GM18499 (cell line): ENCODE measurements around the gene ALG9.
"Not testable (repeated sequence)": the region's sequence is repeated elsewhere in the genome, so short reads cannot be mapped to it uniquely, and the experiment has no call there.

Source experiments
- ATAC-seq: cut with Tn5 transposase; IDR thresholded peaks from one replicate; pipeline ENCODE4 v1.9.1; 2021; ENCODE audit warnings: moderate number of reproducible peaks; ENCODE audit not compliant: insufficient read depth, unreplicated experiment

ALG9 gene

DNA sequence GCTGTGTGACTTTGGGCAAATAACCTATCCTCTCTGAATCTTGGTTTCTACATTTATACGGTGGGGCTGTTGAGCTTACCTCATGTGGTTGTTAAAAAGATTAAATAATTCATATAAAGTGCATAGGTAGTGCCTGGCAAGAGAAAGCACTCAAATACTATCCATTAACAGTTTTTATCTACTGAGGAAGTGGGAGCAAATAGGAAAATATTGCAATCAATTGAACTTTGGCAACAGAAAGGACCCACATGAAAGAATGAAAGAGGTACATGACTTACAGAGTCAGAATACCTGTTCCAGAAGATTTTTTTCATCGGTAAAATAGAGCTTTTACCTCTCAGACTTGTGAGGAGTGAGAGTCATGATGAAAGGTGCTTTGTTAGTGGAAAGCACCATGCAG lies 98.8 kb downstream of the ALG9 start:
- no peak for ATAC-seq

DNA sequence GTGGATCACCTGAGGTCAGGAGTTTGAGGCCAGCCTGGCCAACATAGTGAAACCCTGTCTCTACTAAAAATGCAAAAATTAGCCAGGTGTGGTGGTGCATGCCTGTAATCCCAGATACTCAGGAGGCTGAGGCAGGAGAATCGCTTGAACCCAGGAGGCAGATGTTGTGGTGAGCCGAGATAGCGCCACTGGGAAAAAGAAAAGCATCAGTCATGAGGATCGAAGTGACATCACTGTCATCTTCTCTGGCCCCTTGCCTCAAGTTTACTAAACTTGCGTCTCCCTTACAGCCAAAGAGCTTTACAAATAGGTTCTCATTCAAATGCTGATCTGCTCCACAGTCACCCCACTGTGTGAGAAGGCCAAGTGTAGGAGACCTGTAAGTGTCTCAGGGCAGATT lies 100.2 kb downstream of the ALG9 start:
- ATAC-seq = not testable (repeated sequence)

DNA sequence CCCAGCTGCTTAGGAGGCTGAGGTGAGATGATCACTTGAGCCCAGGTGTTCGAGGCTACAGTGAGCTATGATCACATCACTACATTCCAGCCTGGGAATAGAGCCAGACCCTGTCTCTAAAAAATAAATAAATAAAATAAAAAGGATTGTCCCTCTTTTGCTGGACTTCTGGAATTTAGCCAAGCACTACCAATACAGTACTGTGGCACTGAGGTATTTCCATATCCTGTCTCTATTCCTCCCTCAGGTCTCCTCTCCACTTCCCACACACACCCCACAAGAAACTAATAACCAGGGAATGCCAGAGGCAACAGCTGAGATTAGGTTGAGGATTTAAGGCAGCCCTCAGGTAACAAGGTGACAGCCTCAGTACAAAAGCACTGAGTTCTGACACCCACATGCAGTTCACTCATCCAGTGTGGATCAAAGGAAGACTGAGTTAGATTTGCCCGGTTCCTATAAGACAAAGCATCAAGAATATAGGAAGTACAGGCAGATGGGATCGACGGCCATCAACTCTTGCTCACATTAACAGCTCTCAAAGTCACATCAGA lies 100.7 kb downstream of the ALG9 start:
- no peak for ATAC-seq

DNA sequence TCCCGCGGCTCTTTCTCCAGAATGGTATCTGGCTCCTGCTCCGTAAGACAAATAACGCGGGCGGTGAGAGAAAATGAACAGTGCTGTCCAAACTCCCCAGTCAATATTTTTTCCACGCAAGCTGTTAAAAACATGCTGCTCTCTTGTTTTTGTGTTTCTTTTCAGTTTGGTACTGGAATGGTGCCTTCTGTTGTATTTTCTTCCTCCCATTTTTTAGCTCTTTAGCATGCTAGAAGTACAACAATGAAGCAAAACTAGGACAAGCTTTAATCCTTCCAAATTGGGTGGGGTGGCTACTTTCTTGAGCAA lies 104.6 kb downstream of the ALG9 start:
- ATAC-seq = peak; percentile 22

DNA sequence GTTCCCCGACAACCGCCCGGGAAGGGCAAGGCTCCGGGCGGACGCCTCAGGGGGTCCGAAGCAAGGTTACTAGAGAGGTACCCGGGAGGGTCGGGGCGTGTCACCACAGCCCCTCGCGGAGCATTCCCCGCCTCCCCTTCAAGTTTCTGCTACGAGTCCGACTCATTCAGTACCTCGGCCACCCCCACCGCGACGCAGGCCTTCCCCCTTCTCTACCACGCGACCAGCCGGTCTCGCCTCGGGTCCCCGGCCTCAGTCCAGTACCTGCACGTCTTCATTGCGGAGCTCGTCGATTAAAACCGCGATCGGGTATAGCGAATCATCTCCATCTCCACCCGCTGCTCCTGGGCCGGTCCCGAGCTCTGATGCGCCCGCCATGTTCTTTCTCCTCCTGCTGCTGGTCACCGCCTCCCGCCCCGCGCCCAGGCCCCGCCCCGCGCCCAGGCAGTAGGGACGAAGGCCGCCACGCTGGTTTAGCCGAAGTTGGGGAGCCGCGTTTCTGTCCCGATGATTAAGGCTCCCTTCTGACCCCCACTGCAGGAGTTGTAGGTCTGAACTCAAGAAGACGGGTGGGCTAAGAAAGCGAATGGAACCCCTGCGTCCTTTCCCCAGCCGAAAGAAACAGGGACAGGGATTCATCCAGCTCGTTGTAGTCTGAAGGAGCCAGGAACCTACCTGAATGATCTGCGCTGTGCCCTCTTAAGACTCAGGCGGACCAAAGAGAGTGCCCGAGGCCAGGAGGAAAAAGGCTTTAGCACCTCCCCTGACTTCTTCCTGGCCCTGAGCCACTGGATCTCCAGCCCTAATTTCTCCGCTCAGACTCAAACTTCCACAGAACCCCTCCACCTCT lies 105.2 kb downstream of the ALG9 start, which contains the start of gene PPP2R1B:
PPP2R1B (minus strand) TSS at position 406 of the 850 bp plus-strand sequence; CDS start at position 378, 28 bp downstream.
- ATAC-seq = peak; percentile 49

DNA sequence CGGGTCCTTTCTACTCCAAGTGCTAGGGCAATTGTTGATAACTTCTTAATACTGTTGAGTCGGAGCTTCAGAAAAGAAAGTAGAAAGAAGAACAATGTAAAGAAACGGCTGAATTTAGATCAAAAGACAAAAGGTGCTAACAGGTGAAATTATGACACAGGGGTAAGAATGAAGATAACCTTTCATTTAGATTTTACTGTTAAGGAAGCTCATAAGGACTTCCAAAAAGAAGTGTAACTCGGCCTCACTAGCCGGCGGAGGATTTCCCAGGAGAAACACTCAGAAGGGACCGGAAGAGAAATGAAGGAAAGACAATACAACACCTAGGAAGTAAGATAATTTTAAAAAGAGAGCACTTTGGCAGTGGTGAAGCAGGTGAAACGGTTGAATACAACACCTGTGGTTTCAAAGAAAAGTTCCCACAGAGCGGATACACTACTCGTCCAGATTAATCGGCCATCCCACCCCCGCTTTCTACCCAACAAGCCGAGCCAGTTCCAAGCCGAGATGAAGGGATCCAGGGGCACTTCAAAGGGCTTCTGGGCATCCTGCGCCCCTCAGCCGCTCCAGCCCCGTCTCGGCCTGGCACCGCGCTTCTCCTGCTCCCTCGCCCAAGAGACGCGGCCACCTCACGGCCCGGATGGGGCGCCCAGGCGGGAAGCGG lies 105.9 kb downstream of the ALG9 start:
- ATAC-seq = peak; percentile 25

DNA sequence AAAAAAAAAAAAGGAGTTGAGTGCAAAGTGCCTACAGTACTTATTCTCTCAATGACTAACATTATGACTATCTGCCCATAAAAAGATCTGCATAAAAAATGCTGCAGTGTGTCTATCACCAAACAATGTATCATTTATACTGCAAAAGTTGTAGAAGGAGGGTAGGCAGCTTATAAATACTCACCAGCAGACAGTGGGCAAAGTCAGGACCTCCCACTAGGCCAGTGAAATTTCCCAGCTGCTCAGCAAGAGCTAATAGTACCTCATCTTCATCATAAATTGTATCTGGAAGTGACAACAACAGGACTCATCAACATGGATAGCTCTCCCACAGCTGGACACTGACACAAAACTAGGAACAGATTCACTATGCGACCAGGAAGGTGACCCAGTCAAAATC lies 106.8 kb downstream of the ALG9 start:
- no peak for ATAC-seq

DNA sequence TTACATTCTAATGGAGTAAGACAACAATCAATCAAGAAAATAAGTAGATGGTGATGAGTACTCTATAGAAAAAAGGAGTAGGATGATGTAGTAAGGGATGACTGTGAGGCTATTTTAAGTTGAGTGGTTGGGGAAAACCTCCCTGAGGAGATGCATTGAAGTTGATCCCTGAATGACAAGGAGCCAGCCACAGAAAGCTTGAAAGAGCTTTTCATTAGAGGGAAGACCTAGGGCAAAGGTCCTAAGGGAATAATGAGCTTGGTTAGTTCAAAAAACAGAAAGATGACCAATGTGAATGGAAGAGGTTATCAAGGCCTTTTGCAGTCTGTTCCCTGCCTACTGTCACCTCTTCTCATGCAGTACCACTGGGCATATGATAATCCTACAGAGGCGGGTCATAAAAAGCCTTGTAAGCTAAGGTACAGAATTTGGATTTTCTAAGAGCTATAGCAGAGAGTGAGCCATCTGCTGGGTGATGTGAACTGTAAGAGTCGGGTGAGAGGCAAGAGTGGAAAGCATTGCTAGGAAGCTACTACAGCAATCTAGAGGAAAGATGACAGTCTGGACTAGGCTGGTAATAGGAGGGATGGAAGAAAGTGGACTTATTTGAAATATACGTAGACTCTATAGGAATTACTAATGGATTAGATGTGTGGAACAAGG lies 108.3 kb downstream of the ALG9 start:
- ATAC-seq = no peak

DNA sequence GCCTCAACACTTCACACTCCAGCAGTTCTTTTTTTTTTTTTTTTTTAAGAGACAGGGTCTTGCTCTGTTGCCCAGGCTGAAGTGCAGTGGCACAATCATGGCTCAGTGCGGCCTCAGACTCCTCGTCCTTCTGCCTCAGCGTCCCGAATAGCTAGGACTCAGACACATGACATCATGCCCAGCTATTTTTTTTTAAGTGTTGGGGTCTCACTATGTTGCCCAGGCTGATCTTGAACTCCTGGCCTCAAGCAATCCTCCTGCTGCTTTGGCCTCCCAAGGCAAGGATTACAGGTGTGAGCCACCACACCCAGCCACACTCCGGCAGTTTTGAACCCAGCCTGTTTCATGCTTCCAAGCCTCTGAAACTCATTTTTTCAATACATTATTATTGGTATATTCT lies 108.9 kb downstream of the ALG9 start:
- no peak for ATAC-seq

DNA sequence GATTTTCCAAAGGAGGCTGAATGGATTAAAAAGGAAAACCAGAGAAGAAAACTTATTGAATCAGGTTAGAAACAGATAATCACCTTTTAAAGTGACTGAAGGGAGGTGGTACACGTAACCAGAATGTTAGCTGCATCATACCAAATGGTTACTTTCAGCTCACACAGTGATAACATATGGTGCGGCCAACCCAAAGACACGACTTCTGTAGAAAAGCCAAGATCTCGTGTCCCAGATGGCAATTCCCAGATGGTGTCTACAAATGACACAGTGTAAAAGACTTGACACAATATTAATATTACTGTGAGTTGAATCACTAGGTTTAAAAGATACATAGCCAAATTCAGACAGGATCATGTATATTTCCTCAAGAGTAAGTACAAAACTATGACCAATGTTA lies 110.3 kb downstream of the ALG9 start:
- ATAC-seq = no peak

DNA sequence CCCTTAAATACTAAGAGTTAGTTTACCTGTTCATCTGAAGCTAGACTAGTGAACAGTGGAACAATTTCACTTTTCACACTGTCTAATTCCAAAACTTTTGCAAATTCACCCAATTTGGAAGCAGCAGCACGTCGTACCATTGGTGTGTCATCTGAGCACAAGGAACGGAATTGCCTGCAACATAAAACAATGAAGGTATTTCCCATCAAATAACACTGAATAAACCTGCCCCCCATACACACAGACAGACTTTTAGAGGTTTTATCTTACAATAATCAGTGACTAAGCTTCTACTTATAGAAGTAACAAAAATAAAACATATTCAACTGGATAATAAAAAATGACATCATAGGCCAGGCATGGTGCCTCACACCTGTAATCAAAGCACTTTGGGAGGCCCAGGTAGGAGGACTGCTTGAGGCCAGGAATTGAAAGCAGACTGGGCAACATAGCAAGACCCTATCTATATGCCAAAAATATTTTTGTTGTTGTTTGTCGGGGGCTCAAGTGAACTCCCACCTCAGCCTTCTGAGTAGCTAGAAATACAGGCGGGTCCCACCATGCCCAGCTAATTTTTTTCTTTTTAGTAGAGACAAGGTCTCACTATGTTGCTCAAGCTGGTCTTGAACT lies 111.5 kb downstream of the ALG9 start:
- ATAC-seq = no peak

DNA sequence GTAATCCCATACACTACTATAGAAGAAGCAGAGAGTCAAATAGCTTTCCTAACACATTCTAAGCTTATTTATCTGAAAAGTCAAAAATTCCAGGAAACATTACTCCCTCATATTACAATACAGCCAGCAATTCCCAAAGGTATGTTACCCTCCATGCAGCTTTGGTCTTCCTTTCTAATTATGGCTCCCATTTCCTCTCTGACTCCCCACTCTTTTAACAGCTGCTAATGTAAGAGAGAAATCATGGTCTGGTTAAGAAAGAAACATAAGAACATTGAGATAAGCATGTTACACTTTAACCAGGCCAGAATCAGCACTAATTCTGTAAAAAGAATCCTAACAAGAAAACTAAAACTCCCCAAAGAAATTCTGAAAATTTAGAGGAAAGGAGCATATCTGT lies 112.0 kb downstream of the ALG9 start:
- ATAC-seq = no peak

DNA sequence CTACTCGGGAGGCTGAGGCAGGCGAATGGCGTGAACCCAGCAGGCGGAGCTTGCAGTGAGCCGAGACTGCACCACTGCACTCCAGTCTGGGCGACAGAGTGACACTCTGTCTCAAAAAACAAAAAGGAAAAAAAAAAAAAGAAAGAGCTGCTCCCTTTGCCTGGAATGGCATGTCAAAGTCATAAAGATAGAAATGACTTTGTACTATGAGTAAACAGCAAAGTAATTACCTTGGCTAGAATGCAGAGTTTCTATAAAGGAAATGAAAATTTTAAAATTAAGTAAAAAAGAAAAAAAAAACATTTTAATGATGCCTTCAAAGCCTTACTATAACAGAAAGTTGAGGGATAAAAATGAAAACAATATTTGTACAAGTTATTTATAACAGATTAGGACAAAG lies 115.3 kb downstream of the ALG9 start:
- ATAC-seq = no peak

DNA sequence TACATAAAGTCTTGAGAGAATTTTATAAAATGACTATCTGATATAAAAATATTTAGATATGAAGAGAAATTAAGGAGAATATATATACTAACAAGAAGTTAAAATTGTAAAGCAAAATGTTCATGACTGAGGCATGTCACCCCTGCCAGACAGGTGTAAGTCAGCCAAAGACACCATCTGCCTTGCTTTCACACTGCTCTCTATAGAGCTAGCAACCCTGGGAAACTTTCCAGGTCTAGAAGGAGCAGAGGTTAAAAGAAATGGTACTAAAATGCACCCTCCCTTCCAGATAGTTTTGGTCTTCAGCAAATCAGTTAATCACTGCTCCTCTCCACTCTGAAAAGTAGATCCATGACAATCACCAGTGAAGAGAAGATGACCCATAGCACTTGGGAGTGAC lies 121.7 kb downstream of the ALG9 start:
- ATAC-seq = no peak

DNA sequence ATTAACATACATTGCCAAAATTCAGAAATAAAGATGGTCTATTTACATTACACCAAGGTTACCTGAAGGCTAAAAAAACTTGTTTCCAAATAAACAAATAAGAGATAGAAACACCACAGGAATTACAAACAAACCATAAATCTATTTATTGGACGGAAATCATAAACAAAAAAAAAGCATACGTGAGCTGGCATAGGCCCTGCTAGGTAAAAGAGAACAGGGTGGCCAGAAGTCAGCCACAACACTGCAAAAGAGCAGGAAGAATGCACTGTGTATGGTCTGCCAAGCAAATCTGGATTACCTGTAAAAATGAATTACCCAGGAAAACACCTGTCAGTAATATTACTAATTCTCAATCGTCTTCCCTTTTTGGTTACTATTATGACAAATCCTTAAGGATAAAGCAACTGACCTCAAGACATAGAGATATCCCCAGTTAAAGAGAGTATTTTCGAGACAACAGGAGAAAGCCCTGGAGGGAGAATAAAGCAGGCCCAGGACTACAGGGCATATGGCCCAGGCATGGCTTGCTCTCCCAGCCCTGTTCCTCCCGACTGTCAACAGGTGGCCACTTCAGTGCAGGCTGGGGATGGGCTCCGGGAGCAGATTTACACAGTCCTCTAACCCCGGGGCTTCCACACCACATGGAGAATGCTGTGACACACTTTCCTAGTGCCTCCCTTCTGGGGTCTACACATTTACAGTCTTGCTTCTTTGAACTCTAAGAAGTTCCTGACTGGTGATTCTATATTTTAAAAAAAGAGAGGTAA lies 123.2 kb downstream of the ALG9 start:
- ATAC-seq = no peak

DNA sequence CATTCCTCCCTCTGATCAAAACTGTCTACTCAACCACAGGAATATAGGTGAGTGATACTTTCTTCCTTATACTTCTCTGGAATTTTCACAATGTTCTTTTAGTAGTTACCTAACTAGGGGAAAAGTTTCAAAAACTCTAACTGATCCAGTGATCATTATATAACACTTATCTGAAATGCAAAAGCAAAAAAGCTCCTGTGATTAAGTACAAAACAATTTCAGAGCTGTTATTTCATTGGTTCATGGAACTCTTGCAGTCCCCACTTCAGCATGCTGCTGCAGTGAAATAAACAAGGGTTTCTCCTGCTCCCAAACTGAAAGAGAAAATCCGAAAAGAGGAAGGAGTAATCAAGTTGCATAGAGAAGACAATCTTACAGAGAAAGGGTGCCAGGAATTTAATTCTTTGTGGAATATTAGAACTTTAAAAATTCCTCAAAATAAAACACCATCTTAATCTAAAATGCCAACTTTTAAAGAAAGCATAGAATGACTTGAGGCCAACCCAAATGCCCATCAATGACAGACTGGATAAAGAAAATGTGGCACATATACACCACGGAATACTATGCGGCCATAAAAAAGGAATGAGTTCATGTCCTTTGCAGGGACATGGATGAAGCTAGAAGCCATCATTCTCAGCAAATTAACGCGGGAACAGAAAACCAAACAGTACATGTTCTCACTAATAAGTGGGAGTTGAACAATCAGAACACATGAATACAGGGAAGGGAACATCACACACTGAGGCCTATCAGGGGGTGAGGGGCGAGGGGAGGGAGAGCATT lies 125.5 kb downstream of the ALG9 start:
- no peak for ATAC-seq

DNA sequence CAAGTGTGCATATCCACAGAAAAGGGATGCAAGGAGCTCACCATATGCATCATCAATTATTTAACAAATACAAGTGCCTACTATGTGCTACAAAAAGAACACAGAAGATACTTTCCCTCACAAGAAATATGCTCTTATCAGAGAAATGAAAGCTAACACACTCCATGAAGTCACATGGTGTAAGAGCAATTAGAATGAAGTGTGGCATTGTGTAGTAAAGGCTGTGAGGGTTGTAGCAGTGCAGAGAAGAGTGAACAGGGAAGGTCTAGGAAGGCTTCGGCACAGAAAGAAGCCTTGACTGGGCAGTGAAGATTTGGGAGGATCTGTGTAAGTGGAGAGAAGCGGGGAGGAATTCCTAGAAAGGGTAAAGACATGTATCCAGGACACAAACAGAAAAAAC lies 127.7 kb downstream of the ALG9 start:
- no peak for ATAC-seq

DNA sequence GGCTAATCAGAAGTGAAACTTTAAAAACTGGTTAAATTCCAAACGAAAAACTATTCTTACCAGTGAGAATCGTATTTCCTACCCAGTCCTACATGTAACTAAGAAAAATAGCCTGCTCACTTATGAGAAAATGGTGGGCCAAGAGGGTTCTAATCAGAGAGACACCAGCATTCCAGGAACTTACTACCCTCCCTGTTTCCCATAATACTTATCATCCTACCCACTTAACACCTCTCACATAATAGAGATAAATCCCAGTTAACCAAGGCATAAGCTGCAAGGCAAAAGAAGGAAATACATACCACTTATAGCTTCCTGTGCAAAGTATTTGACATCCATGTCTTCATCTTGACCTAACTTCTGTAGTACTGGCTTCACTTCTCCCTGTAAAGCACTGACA lies 129.6 kb downstream of the ALG9 start:
- ATAC-seq = no peak

DNA sequence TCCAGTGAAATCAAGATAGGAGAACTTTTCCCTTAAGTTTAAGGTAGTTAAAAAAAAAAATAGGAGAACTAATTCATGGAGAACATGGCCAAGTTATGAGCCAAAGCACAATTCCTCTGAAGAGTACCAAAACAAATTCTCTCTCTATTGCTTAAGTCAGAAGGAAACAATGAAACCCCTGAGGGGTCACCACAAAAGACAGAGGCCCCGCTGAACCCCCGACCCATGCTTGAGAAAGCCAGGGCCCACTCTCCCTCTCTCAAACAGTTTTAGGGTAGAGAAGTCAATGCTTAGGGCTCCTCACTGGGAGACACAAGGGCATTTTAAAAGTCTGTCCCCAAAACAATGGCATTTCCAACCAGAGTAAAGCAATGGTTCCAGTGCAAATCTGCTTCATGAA lies 132.1 kb downstream of the ALG9 start:
- no peak for ATAC-seq
